ENCODE measurements around the gene CT47C1.

CT47C1 gene

DNA sequence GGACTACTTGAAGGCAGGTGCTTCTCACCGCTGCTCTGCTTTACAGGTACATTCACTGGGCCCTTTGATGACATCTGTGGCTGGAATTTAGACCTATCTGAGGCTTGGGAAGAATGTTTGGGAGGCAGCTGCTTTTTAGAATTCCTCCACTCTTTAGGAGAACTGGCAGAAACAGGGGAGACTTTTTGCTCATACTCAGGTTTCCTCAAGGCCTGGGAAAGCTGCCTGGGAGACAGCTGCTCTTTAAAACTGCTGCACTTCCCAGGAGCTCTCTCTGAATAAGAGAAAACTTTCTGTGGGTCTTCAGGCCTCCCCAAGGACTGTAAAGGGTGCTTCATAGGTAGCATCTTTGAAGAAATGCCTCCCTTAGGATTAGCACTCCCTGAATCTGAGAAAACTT lies 14.3 kb downstream of the CT47C1 start:
- no peaks in the 10 kb centered on the region for H3K79me2 ChIP-seq (ENCODE audit: insufficient read depth, low read length)
- no peaks in the 10 kb centered on the region for H4K20me1 ChIP-seq (ENCODE audit: insufficient read depth, low read length)
- no peaks in the 10 kb centered on the region for H3K9me2 ChIP-seq (ENCODE audit: low read depth, low read length)
- H3F3A ChIP-seq (ENCODE audit: insufficient read depth, low read length), result no peaks in the 10 kb centered on the region
- no peaks in the 10 kb centered on the region for H3K36me3 ChIP-seq (ENCODE audit: insufficient read depth, low read length)
- H3K4me2 ChIP-seq (ENCODE audit: low read length), result no peak overlapping the region
- no peak overlapping the region for H3K4me3 ChIP-seq (ENCODE audit: low read depth, low read length, poor library complexity, severe bottlenecking)
- H3K9ac ChIP-seq (ENCODE audit: low read length), result no peak overlapping the region
- no peaks in the 10 kb centered on the region for H3K4me1 ChIP-seq (ENCODE audit: insufficient read depth, low read length, severe bottlenecking)
- H2AFZ ChIP-seq (ENCODE audit: low read length), result no peak overlapping the region
- no peaks in the 10 kb centered on the region for H3K27me3 ChIP-seq (ENCODE audit: insufficient read depth, low read length)
- H3K27ac ChIP-seq (ENCODE audit: low read depth, low read length, poor library complexity, severe bottlenecking), result no peak overlapping the region
- H3K9me3 ChIP-seq (ENCODE audit: low read length), result no peaks in the 10 kb centered on the region
- no peak for TF ChIP-seq EZH2 (IDR thresholded peaks at IDR 0.05; ENCODE audit: borderline replicate concordance, low read length)
- TF ChIP-seq, protein P1, sequence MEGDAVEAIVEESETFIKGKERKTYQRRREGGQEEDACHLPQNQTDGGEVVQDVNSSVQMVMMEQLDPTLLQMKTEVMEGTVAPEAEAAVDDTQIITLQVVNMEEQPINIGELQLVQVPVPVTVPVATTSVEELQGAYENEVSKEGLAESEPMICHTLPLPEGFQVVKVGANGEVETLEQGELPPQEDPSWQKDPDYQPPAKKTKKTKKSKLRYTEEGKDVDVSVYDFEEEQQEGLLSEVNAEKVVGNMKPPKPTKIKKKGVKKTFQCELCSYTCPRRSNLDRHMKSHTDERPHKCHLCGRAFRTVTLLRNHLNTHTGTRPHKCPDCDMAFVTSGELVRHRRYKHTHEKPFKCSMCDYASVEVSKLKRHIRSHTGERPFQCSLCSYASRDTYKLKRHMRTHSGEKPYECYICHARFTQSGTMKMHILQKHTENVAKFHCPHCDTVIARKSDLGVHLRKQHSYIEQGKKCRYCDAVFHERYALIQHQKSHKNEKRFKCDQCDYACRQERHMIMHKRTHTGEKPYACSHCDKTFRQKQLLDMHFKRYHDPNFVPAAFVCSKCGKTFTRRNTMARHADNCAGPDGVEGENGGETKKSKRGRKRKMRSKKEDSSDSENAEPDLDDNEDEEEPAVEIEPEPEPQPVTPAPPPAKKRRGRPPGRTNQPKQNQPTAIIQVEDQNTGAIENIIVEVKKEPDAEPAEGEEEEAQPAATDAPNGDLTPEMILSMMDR (IDR thresholded peaks at IDR 0.05; ENCODE audit: low read length), result no peak

DNA sequence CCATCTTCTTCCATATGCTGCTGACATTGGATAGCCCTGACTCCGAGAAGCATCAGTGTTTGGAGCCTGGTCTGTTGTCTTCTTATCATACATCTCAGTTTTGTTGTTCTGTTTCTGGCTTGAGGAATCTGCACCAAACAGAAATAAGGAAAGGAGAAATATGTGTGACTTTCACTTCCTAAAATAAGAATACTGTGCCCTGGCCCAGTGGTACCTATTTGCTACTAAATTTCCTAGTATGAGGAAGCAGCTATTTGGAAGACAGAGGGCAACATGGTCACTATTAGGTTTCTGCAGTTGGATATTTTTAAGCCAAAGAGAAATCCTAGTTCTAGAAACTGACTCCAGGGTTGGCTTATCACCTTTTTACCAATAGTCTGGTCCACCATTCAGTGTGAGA lies 16.8 kb downstream of the CT47C1 start:
- Histone ChIP-seq H3K9ac (ENCODE audit: low read length) (no peak overlapping the region), H3K79me2 (ENCODE audit: insufficient read depth, low read length) (no peaks in the 10 kb centered on the region), H3K27ac (ENCODE audit: low read depth, low read length, poor library complexity, severe bottlenecking) (no peak overlapping the region), H2AFZ (ENCODE audit: low read length) (no peak overlapping the region), H3K4me3 (ENCODE audit: low read depth, low read length, poor library complexity, severe bottlenecking) (no peak overlapping the region), H3K4me2 (ENCODE audit: low read length) (no peak overlapping the region), H3K4me1 (ENCODE audit: insufficient read depth, low read length, severe bottlenecking) (no peaks in the 10 kb centered on the region), H3K9me2 (ENCODE audit: low read depth, low read length) (no peaks in the 10 kb centered on the region), H3K27me3 (ENCODE audit: insufficient read depth, low read length) (no peaks in the 10 kb centered on the region), H3K36me3 (ENCODE audit: insufficient read depth, low read length) (no peaks in the 10 kb centered on the region), H4K20me1 (ENCODE audit: insufficient read depth, low read length) (no peaks in the 10 kb centered on the region), H3K9me3 (ENCODE audit: low read length) (no peaks in the 10 kb centered on the region), H3F3A (ENCODE audit: insufficient read depth, low read length) (no peaks in the 10 kb centered on the region)
- TF ChIP-seq EZH2 (IDR thresholded peaks at IDR 0.05; ENCODE audit: borderline replicate concordance, low read length), result no peak
- TF ChIP-seq, protein P1 (IDR thresholded peaks at IDR 0.05; ENCODE audit: low read length), result no peak

DNA sequence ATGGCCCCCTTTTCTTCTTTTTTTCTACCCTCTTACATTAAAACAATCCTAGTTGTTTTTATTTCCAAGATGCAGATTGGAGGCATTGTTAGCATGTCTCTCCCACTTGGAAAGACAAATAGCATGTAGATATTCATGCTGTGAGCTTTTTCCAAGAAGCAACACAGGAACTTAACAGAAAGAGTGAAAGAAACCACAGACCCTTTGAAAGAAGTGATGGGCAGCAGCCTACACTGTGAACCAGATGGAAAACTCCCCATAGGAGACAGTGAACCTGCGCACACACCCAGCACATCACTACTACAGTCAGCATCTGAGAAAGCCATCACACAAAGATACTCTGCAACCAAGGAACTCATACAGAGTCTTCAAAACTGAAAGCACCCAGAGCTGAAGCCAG lies 17.8 kb downstream of the CT47C1 start:
- Histone ChIP-seq H3K4me3 (ENCODE audit: low read depth, low read length, poor library complexity, severe bottlenecking) (no peak overlapping the region), H4K20me1 (ENCODE audit: insufficient read depth, low read length) (no peaks in the 10 kb centered on the region), H3K4me1 (ENCODE audit: insufficient read depth, low read length, severe bottlenecking) (no peaks in the 10 kb centered on the region), H3K4me2 (ENCODE audit: low read length) (no peak overlapping the region), H3K36me3 (ENCODE audit: insufficient read depth, low read length) (no peaks in the 10 kb centered on the region), H3F3A (ENCODE audit: insufficient read depth, low read length) (no peaks in the 10 kb centered on the region), H2AFZ (ENCODE audit: low read length) (no peak overlapping the region), H3K27ac (ENCODE audit: low read depth, low read length, poor library complexity, severe bottlenecking) (no peak overlapping the region), H3K27me3 (ENCODE audit: insufficient read depth, low read length) (no peaks in the 10 kb centered on the region), H3K79me2 (ENCODE audit: insufficient read depth, low read length) (no peaks in the 10 kb centered on the region), H3K9me2 (ENCODE audit: low read depth, low read length) (no peaks in the 10 kb centered on the region), H3K9me3 (ENCODE audit: low read length) (no peaks in the 10 kb centered on the region), H3K9ac (ENCODE audit: low read length) (no peak overlapping the region)
- no peak for TF ChIP-seq EZH2 (IDR thresholded peaks at IDR 0.05; ENCODE audit: borderline replicate concordance, low read length)
- TF ChIP-seq, protein P1 (IDR thresholded peaks at IDR 0.05; ENCODE audit: low read length), result no peak
